HepG2 (cell line): Measurements from ENCODE around the gene SPTBN5. TPM values are rescaled to one million over a fixed set of nuclear protein-coding genes. Genes with fewer than 3 reads are reported as not detected.

ENCODE experiments used
- ATAC-seq: fragments of 200-7000 bp; cut with Tn5 transposase; 3 replicates; pipeline ENCODE4 v1.9.1; 2020; ENCODE audit warnings: mild to moderate bottlenecking, moderate library complexity
- BruUV-seq: library from RNA; stranded (reverse); fragments of 400-500 nt; replicated peaks from 2 replicates; lab custom pipeline; 2021; lab: Mats Ljungman, UMichigan
- CTCF ChIA-PET: fragments of 300-600 bp; formaldehyde crosslinking; extraction: SDS; loops from one replicate; lab custom pipeline; 2021; ENCODE audit warnings: low total read pairs, inconsistent platforms, low intra/inter-chr PET ratio; lab: Yijun Ruan, JAX
- POLR2A ChIA-PET: fragments of 350-600 bp; sonication (Branson Sonifier 250); formaldehyde crosslinking; loops from one replicate; lab custom pipeline; 2020; ENCODE audit warnings: antibody characterized with exemption, inconsistent platforms; lab: Yijun Ruan, JAX
- DNase-seq: peaks from one replicate; pipeline ENCODE4 v3.0.0-alpha.2; 2015; ENCODE audit warnings: low spot score
- FAIRE-seq: peaks from 3 replicates; lab custom pipeline; 2011; peaks lifted over from hg19 to GRCh38; lab: Jason Lieb, UNC
- H2AFZ ChIP-seq: one replicate; pipeline ENCODE4 v1.6.1; 2011; ENCODE audit warnings: low read length, inconsistent platforms
- H3K27ac ChIP-seq: fragments of 300-600 bp; 3 replicates; pipeline ENCODE4 v1.8.0; 2011; ENCODE audit warnings: mixed run types, mild to moderate bottlenecking, mixed read lengths, low read length, inconsistent platforms; ENCODE audit not compliant: insufficient read depth; ENCODE audit errors: extremely low read length
- H3K27me3 ChIP-seq, 2 experiments: fragments of 200-600 bp in 1 of 2; 2 replicates in 1 of 2; 3 replicates in 1 of 2; pipeline versions ENCODE4 v1.6.0 to v1.8.0; 2011; ENCODE audit warnings: low read length in 2 of 2, mild to moderate bottlenecking in 2 of 2, moderate library complexity in 2 of 2, inconsistent platforms in 1 of 2; ENCODE audit not compliant: insufficient read depth in 2 of 2, control insufficient read depth in 1 of 2
- H3K36me3 ChIP-seq, 2 experiments: fragments of 200-600 bp in 1 of 2; replicated peaks in 1 of 2; 2 replicates in 1 of 2; 3 replicates in 1 of 2; pipeline versions ENCODE4 v1.5.1 to v1.8.0; 2011; ENCODE audit warnings: low read length in 2 of 2, inconsistent platforms in 1 of 2; ENCODE audit not compliant: insufficient read depth in 2 of 2, control insufficient read depth in 1 of 2
- H3K4me1 ChIP-seq: 2 replicates; pipeline ENCODE4 v1.5.1; 2012; ENCODE audit warnings: low read length, inconsistent platforms; ENCODE audit not compliant: insufficient read depth
- H3K4me2 ChIP-seq: 2 replicates; pipeline ENCODE4 v1.6.0; 2011; ENCODE audit warnings: low read depth, low read length, inconsistent platforms
- H3K4me3 ChIP-seq, 3 experiments: fragments of 200-600 bp in 1 of 3; sonication (generic), shearing (Covaris generic) in 1 of 3; replicated peaks in 1 of 3; 2 replicates each; pipeline ENCODE4 v1.5.1; 2011 to 2016; ENCODE audit warnings: low read length in 3 of 3, inconsistent platforms in 2 of 3, low read depth in 2 of 3, mild to moderate bottlenecking in 2 of 3, control low read depth in 1 of 3, mixed read lengths in 1 of 3; ENCODE audit not compliant: insufficient read depth in 1 of 3
- H3K79me2 ChIP-seq: one replicate; pipeline ENCODE4 v1.6.1; 2011; ENCODE audit warnings: low read length, inconsistent platforms; ENCODE audit not compliant: insufficient read depth
- H3K9ac ChIP-seq: 2 replicates; pipeline ENCODE4 v1.6.0; 2011; ENCODE audit warnings: mild to moderate bottlenecking, low read depth, low read length, inconsistent platforms; ENCODE audit not compliant: insufficient read depth
- H3K9me3 ChIP-seq: 2 replicates; pipeline ENCODE4 v1.5.1; 2012; ENCODE audit warnings: mild to moderate bottlenecking, low read length
- H4K20me1 ChIP-seq: 2 replicates; pipeline ENCODE4 v1.6.0; 2011; ENCODE audit warnings: inconsistent platforms, mild to moderate bottlenecking, low read length, moderate library complexity; ENCODE audit not compliant: insufficient read depth
- FIP1L1 ChIP-seq: fragments of 200-400 bp; formaldehyde crosslinking; IDR thresholded peaks from 2 replicates; pipeline ENCODE4 v1.6.1; 2018; ENCODE audit warnings: low read depth, mild to moderate bottlenecking, low read length, moderate library complexity, borderline replicate concordance; ENCODE audit not compliant: insufficient read depth
- FOXA3 ChIP-seq: IDR thresholded peaks from 2 replicates; pipeline ENCODE4 v1.6.1; 2016; ENCODE audit warnings: missing genetic modification reagents, missing compliant biosample characterization
- HMGXB4 ChIP-seq, 2 experiments: sonication (generic) in 1 of 2; formaldehyde crosslinking in 1 of 2; IDR thresholded peaks; 2 replicates each; pipeline versions ENCODE4 v1.4.0 to v1.6.1; 2018 to 2020; ENCODE audit warnings: missing genetic modification reagents in 2 of 2, borderline replicate concordance in 1 of 2, low read depth in 1 of 2, mild to moderate bottlenecking in 1 of 2, missing biosample characterization in 1 of 2
- IRF1 ChIP-seq: sonication (generic); formaldehyde crosslinking; IDR thresholded peaks from 2 replicates; pipeline ENCODE4 v1.4.0; 2020; ENCODE audit warnings: low read depth, mild to moderate bottlenecking, missing genetic modification reagents
- JARID2 ChIP-seq: sonication (generic); formaldehyde crosslinking; IDR thresholded peaks from 2 replicates; pipeline ENCODE4 v1.8.1; 2023; ENCODE audit warnings: missing genetic modification reagents, inconsistent platforms; ENCODE audit not compliant: insufficient replicate concordance
- JUN ChIP-seq: sonication (generic); formaldehyde crosslinking; IDR thresholded peaks from 2 replicates; pipeline ENCODE4 v1.4.0; 2020; ENCODE audit warnings: mild to moderate bottlenecking, missing genetic modification reagents
- KDM5B ChIP-seq: sonication (generic); formaldehyde crosslinking; IDR thresholded peaks from 2 replicates; pipeline ENCODE4 v1.4.0; 2020; ENCODE audit warnings: missing genetic modification reagents, mild to moderate bottlenecking, borderline replicate concordance
- SYNCRIP ChIP-seq: fragments of 200-400 bp; formaldehyde crosslinking; IDR thresholded peaks from 2 replicates; pipeline ENCODE4 v1.6.1; 2018; ENCODE audit warnings: mild to moderate bottlenecking, low read depth, low read length; ENCODE audit not compliant: insufficient read depth
- ZC3H4 ChIP-seq: sonication (generic); formaldehyde crosslinking; IDR thresholded peaks from 2 replicates; pipeline ENCODE4 v1.4.0; 2020; ENCODE audit warnings: missing genetic modification reagents, borderline replicate concordance
- ZNF546 ChIP-seq: sonication (generic); formaldehyde crosslinking; conservative IDR thresholded peaks from 2 replicates; pipeline ENCODE4 v1.8.1; 2023; ENCODE audit warnings: mild to moderate bottlenecking, missing genetic modification reagents
- ZNF652 ChIP-seq: IDR thresholded peaks from 2 replicates; pipeline ENCODE4 v1.6.1; 2016; ENCODE audit warnings: low read depth, borderline replicate concordance
- WGBS: methylation state at CpG from one replicate; pipeline ENCODE4 v1.1.6; 2017; ENCODE audit warnings: low lambda C conversion rate; 5-methylcytosine and 5-hydroxymethylcytosine counted together
- in situ Hi-C: cut with HindIII; loops from 2 replicates; pipeline ENCODE4 v1.10.0; 2017; ENCODE audit warnings: low pct_unique_long_range_greater_than_20kb; ENCODE audit not compliant: extremely low pct_ligation_motif_present
- intact Hi-C: fragments of 100-400 bp; cut with micrococcal nuclease; formaldehyde crosslinking; loops from one replicate; pipeline ENCODE4 v1.10.0; 2022; ENCODE audit not compliant: unreplicated experiment
- polyA plus RNA-seq, 8 experiments: library from polyadenylated mRNA; depleted of rRNA in 3 of 8; stranded (reverse) in 7 of 8; unstranded in 1 of 8; fragments of >200 nt; fragmentation: Illumina TruSeq in 4 of 8; extraction: Trizol in 4 of 8; gene quantifications; 2 replicates each; pipeline versions ENCODE4 v1.2.1 to v1.2.3, GENCODE V29; 2011 to 2016; ENCODE audit warnings: low read depth in 4 of 8, missing spikeins in 1 of 8, mixed read lengths in 1 of 8; ENCODE audit not compliant: insufficient read depth in 1 of 8
- total RNA-seq, 5 experiments: library from RNA; depleted of rRNA; stranded (reverse); fragments of >200 nt; fragmentation: Illumina TruSeq; extraction: Trizol; gene quantifications; 2 replicates each; pipeline ENCODE4 v1.2.3, GENCODE V29; 2016; ENCODE audit warnings: low read depth in 1 of 5

Gene SPTBN5
- total and polyA plus RNA-seq, 2 of the 13 experiments (the other 11 are each of a cell fraction or from before 2014, with no cell fraction given): 0.01 to 0.07 TPM

- no peak overlapping the region for H2AFZ ChIP-seq
- in situ Hi-C loops: no loop called here
- H3K9me3 ChIP-seq: no peaks in the 10 kb centered on the region
- H3K27me3 ChIP-seq: peaks cover 11 to 67% of the 10 kb centered on the region in 2 experiments; a peak in 4 of 5 replicates
- no peaks in the 10 kb centered on the region for H3K36me3 ChIP-seq
- H3K79me2 ChIP-seq: no peaks in the 10 kb centered on the region
- no peak overlapping the region for H3K4me2 ChIP-seq
- no peak for FAIRE-seq
- no peaks in the 10 kb centered on the region for H4K20me1 ChIP-seq
- no peak for ATAC-seq
- no peak overlapping the region for H3K27ac ChIP-seq
- H3K4me1 ChIP-seq: peaks cover 30% of the 10 kb centered on the region
- BruUV-seq: no TSS peak
- no peak overlapping the region for H3K4me3 ChIP-seq
- WGBS: no CpG with 5 or more reads among the region's 6 CpGs
- H3K9ac ChIP-seq: no peak overlapping the region
- intact Hi-C loops: no loop called here
- CTCF ChIA-PET: no interaction called here
- POLR2A ChIA-PET: no interaction called here
- no peak for TF ChIP-seq ZNF546 (CRISPR knock-in tag)
- no peak for TF ChIP-seq JARID2
- no peak for TF ChIP-seq ZNF652
- TF ChIP-seq IRF1 (CRISPR knock-in tag): no peak
- TF ChIP-seq, all 625 proteins: peak for 0
- DNase-seq: no peak
These were observed 3.7 kb downstream of the SPTBN5 start for GRCh38 chr15:41890050-41890690.

GRCh38 chr15:41888662-41889253, 5.1 kb downstream of the SPTBN5 start:
- BruUV-seq: no TSS peak
- no peaks in the 10 kb centered on the region for H3K36me3 ChIP-seq
- WGBS: 3% methylated on average over 6 of the region's 7 CpGs
- H3K4me1 ChIP-seq: peaks cover 16% of the 10 kb centered on the region
- no peaks in the 10 kb centered on the region for H3K79me2 ChIP-seq
- intact Hi-C loops: no loop called here
- FAIRE-seq (no peak), DNase-seq (no peak), ATAC-seq (no peak)
- H3K4me3 ChIP-seq: no peak overlapping the region
- H3K9ac ChIP-seq: no peak overlapping the region
- H3K9me3 ChIP-seq: no peaks in the 10 kb centered on the region
- POLR2A ChIA-PET: no interaction called here
- H4K20me1 ChIP-seq: 0 out of 2 replicates have a peak, but pooled peaks cover 3% of the 10 kb centered on the region
- H2AFZ ChIP-seq: no peak overlapping the region
- H3K27me3 ChIP-seq: peaks cover 6 to 58% of the 10 kb centered on the region in 2 experiments; a peak in 4 of 5 replicates
- CTCF ChIA-PET: no interaction called here
- in situ Hi-C loops: no loop called here
- TF ChIP-seq FIP1L1 (no peak), FOXA3 (no peak), JUN (CRISPR knock-in tag) (no peak), SYNCRIP (no peak), HMGXB4 (CRISPR knock-in tag; IDR thresholded peaks at IDR 0.05; ENCODE audit: borderline replicate concordance in 1 of 2, low read depth in 1 of 2) (no peak), KDM5B (CRISPR knock-in tag) (no peak), ZC3H4 (no peak)
- TF ChIP-seq, all 625 proteins: peak for 0
- Histone ChIP-seq H3K27ac (no peak overlapping the region), H3K4me2 (no peak overlapping the region)
